SK-N-SH (cell line): Measurements from ENCODE around the gene DTNA. TPM values are rescaled to one million over a fixed set of nuclear protein-coding genes. Genes with fewer than 3 reads are reported as not detected.

Experiments used
- CTCF ChIA-PET: fragments of 300-600, 350-600 bp; formaldehyde crosslinking; extraction: SDS; loops from one replicate; lab custom pipeline; 2021; lab: Yijun Ruan, JAX
- POLR2A ChIA-PET: fragments of 350-600 bp; sonication (Branson Sonifier 250); formaldehyde crosslinking; extraction: SDS; loops from one replicate; lab custom pipeline; 2020; ENCODE audit warnings: antibody characterized with exemption, inconsistent platforms; lab: Yijun Ruan, JAX
- DNase-seq: peaks from one replicate; pipeline ENCODE4 v3.0.0; 2012
- H2AFZ ChIP-seq: fragments of 200-600 bp; sonication (generic); 2 replicates; pipeline ENCODE4 v1.8.1; 2016; ENCODE audit warnings: antibody characterized with exemption, mild to moderate bottlenecking, low read depth
- H3F3A ChIP-seq: fragments of 200-600 bp; sonication (generic); replicated peaks from 2 replicates; pipeline ENCODE3; 2016; ENCODE audit warnings: antibody characterized with exemption, mild to moderate bottlenecking; ENCODE audit not compliant: insufficient read depth
- H3K27ac ChIP-seq, 2 experiments: fragments of 200-500 bp in 1 of 2; fragments of 200-600 bp in 1 of 2; sonication (Bioruptor generic) in 1 of 2; sonication (generic), shearing (Covaris generic) in 1 of 2; 2 replicates each; pipeline versions ENCODE4 v1.5.1 to v1.6.1; 2014 to 2016; ENCODE audit warnings: low read depth in 2 of 2, inconsistent platforms in 1 of 2, low read length in 1 of 2, mild to moderate bottlenecking in 1 of 2, mixed read lengths in 1 of 2
- H3K27me3 ChIP-seq: fragments of 200-600 bp; sonication (generic), shearing (Covaris generic); 2 replicates; pipeline ENCODE4 v1.6.1; 2016; ENCODE audit warnings: mixed run types; ENCODE audit not compliant: insufficient read depth
- H3K36me3 ChIP-seq, 2 experiments: fragments of 200-500 bp in 1 of 2; fragments of 200-600 bp in 1 of 2; sonication (Bioruptor generic) in 1 of 2; sonication (generic) in 1 of 2; replicated peaks in 1 of 2; 2 replicates each; pipeline versions ENCODE3 to v1.5.1; 2014 to 2016; ENCODE audit warnings: low read length in 1 of 2, mild to moderate bottlenecking in 1 of 2; ENCODE audit not compliant: insufficient read depth in 2 of 2, control insufficient read depth in 1 of 2
- H3K4me1 ChIP-seq, 2 experiments: fragments of 200-500 bp in 1 of 2; fragments of 200-600 bp in 1 of 2; sonication (Bioruptor generic) in 1 of 2; sonication (generic), shearing (Covaris generic) in 1 of 2; 2 replicates each; pipeline versions ENCODE4 v1.5.1 to v1.6.1; 2014 to 2016; ENCODE audit warnings: low read depth in 1 of 2, low read length in 1 of 2, mixed run types in 1 of 2; ENCODE audit not compliant: insufficient read depth in 2 of 2, control insufficient read depth in 1 of 2
- H3K4me2 ChIP-seq: fragments of 200-600 bp; sonication (generic), shearing (Covaris generic); 2 replicates; pipeline ENCODE4 v1.6.1; 2017; ENCODE audit warnings: mixed run types
- H3K4me3 ChIP-seq, 2 experiments: fragments of 200-500 bp in 1 of 2; fragments of 200-600 bp in 1 of 2; sonication (Bioruptor generic) in 1 of 2; sonication (generic), shearing (Covaris generic) in 1 of 2; 2 replicates each; pipeline versions ENCODE4 v1.5.1 to v1.8.1; 2014 to 2016; ENCODE audit warnings: low read depth in 2 of 2, inconsistent platforms in 1 of 2, low read length in 1 of 2, mild to moderate bottlenecking in 1 of 2, mixed read lengths in 1 of 2, moderate library complexity in 1 of 2
- H3K79me2 ChIP-seq: fragments of 200-600 bp; sonication (generic); 2 replicates; pipeline ENCODE4 v1.8.1; 2017; ENCODE audit warnings: mild to moderate bottlenecking; ENCODE audit not compliant: insufficient read depth
- H3K9ac ChIP-seq: fragments of 200-600 bp; sonication (generic); 2 replicates; pipeline ENCODE4 v1.6.1; 2017; ENCODE audit warnings: mixed run types
- H3K9me2 ChIP-seq: fragments of 200-600 bp; sonication (generic); 2 replicates; pipeline ENCODE4 v1.6.1; 2017; ENCODE audit warnings: mixed run types
- H3K9me3 ChIP-seq: fragments of 200-600 bp; sonication (generic); 2 replicates; pipeline ENCODE4 v1.6.1; 2017; ENCODE audit warnings: mixed run types, mild to moderate bottlenecking, moderate library complexity
- H4K20me1 ChIP-seq: fragments of 200-600 bp; sonication (generic); 2 replicates; pipeline ENCODE4 v1.6.1; 2017; ENCODE audit warnings: mild to moderate bottlenecking, mixed run types; ENCODE audit not compliant: insufficient read depth
- CHD2 ChIP-seq: fragments of 150-350 bp; IDR thresholded peaks from 2 replicates; pipeline ENCODE4 v1.6.1; 2018; ENCODE audit warnings: low read length; ENCODE audit not compliant: partially characterized antibody
- ELF1 ChIP-seq: IDR thresholded peaks from 2 replicates; pipeline ENCODE4 v1.4.0; 2012
- FOXJ3 ChIP-seq: sonication (generic); formaldehyde crosslinking; IDR thresholded peaks from 2 replicates; pipeline ENCODE4 v1.5.1; 2020; ENCODE audit warnings: mild to moderate bottlenecking, missing genetic modification reagents
- FOXM1 ChIP-seq: IDR thresholded peaks from 2 replicates; pipeline ENCODE4 v1.4.0; 2012; ENCODE audit warnings: low read depth, mild to moderate bottlenecking
- GABPA ChIP-seq: IDR thresholded peaks from 2 replicates; pipeline ENCODE4 v1.4.0; 2012; ENCODE audit warnings: low read depth, mild to moderate bottlenecking
- MAX ChIP-seq: IDR thresholded peaks from 2 replicates; pipeline ENCODE4 v1.4.0; 2012; ENCODE audit warnings: low read depth
- MXI1 ChIP-seq: IDR thresholded peaks from 2 replicates; pipeline ENCODE4 v1.6.1; 2012; ENCODE audit warnings: mild to moderate bottlenecking, low read depth, low read length, improper control_type of control experiment
- NRF1 ChIP-seq: IDR thresholded peaks from 2 replicates; pipeline ENCODE4 v1.6.1; 2012; ENCODE audit warnings: low read depth, mild to moderate bottlenecking, low read length
- PBX3 ChIP-seq: IDR thresholded peaks from 2 replicates; pipeline ENCODE4; 2012
- RAD21 ChIP-seq: IDR thresholded peaks from 2 replicates; pipeline ENCODE4 v1.6.1; 2012; ENCODE audit warnings: mild to moderate bottlenecking, low read length
- SIN3A ChIP-seq: IDR thresholded peaks from 2 replicates; pipeline ENCODE4 v1.6.1; 2012; ENCODE audit warnings: low read depth, mild to moderate bottlenecking, low read length, moderate library complexity, borderline replicate concordance
- SMC3 ChIP-seq: IDR thresholded peaks from 2 replicates; pipeline ENCODE4 v1.6.1; 2012; ENCODE audit warnings: low read depth, low read length, improper control_type of control experiment
- TAF1 ChIP-seq: IDR thresholded peaks from 2 replicates; pipeline ENCODE4 v1.6.1; 2012; ENCODE audit warnings: low read depth, mild to moderate bottlenecking, low read length, moderate library complexity, borderline replicate concordance
- TEAD4 ChIP-seq: IDR thresholded peaks from 2 replicates; pipeline ENCODE4 v1.4.0; 2012; ENCODE audit warnings: mild to moderate bottlenecking, borderline replicate concordance; ENCODE audit not compliant: insufficient read depth
- USF2 ChIP-seq: fragments of 150-350 bp; IDR thresholded peaks from 2 replicates; pipeline ENCODE4 v1.6.1; 2017; ENCODE audit warnings: antibody characterized with exemption, low read length, low read depth, borderline replicate concordance
- YY1 ChIP-seq: IDR thresholded peaks from 2 replicates; pipeline ENCODE4 v1.4.0; 2012; ENCODE audit warnings: low read depth, mild to moderate bottlenecking
- WGBS: methylation state at CpG from one replicate; pipeline ENCODE4 v1.1.6; 2017; ENCODE audit warnings: low lambda C conversion rate; 5-methylcytosine and 5-hydroxymethylcytosine counted together
- polyA plus RNA-seq, 3 experiments: library from polyadenylated mRNA; depleted of rRNA; stranded (reverse); fragments of >200 nt; gene quantifications; 2 replicates each; pipeline ENCODE4 v1.2.3, GENCODE V29; 2012

DTNA gene
- polyA plus RNA-seq, 1 of the 3 experiments (the other 2 are of a cell fraction), result 7.9 TPM

GRCh38 chr18:34794348-34794747 is 84.2 kb downstream of the DTNA start (continued):
- no peak for TF ChIP-seq USF2
- no peak for TF ChIP-seq MAX
- TF ChIP-seq RAD21, result no peak
- no peak for TF ChIP-seq NRF1
- TF ChIP-seq SMC3, result no peak
- TF ChIP-seq ELF1, result no peak

- CTCF ChIA-PET, result interaction anchor here (2.3 kb wide), 1 partner anchor 134 kb away, joined by 7 read pairs; no protein-coding TSS in a partner anchor
- Histone ChIP-seq H3K4me3 (no peak overlapping the region), H3K27me3 (no peaks in the 10 kb centered on the region), H4K20me1 (no peaks in the 10 kb centered on the region), H3K4me1 (peaks cover 0 to 2% of the 10 kb centered on the region in 2 experiments; a peak in 2 of 4 replicates), H3K9me2 (no peaks in the 10 kb centered on the region), H3F3A (no peaks in the 10 kb centered on the region), H3K27ac (no peak overlapping the region), H3K4me2 (no peak overlapping the region), H2AFZ (no peak overlapping the region), H3K9me3 (no peaks in the 10 kb centered on the region), H3K36me3 (no peaks in the 10 kb centered on the region), H3K79me2 (no peaks in the 10 kb centered on the region), H3K9ac (no peak overlapping the region)
- POLR2A ChIA-PET, result no interaction called here
- no peak for DNase-seq
- 59% methylated on average over 6 of the region's 6 CpGs for WGBS
- TF ChIP-seq FOXJ3 (CRISPR knock-in tag) (no peak), PBX3 (no peak), YY1 (no peak), TAF1 (no peak), CHD2 (no peak), SIN3A (no peak), MXI1 (no peak), RAD21 (no peak)
Observed at GRCh38 chr18:34795070-34795732, 85.1 kb downstream of the DTNA start.

- H3K27ac ChIP-seq, result no peak overlapping the region
Observed at GRCh38 chr18:34796035-34796657, 86.0 kb downstream of the DTNA start.

More at GRCh38 chr18:34796035-34796657, 86.0 kb downstream of the DTNA start:
- no peak overlapping the region for H3K9ac ChIP-seq
- WGBS, result 84% methylated on average over 7 of the region's 7 CpGs
- H3K9me2 ChIP-seq, result no peaks in the 10 kb centered on the region
- TF ChIP-seq TEAD4 (no peak), GABPA (no peak), FOXM1 (no peak)
- H3K4me3 ChIP-seq, result no peak overlapping the region
- no peak overlapping the region for H3K4me2 ChIP-seq
- DNase-seq, result no peak
- ChIA-PET CTCF (interaction anchor here (0.6 to 2.3 kb wide), 2 partner anchors 40 to 135 kb away, joined by 3 to 7 read pairs; no protein-coding TSS in a partner anchor), POLR2A (no interaction called here)
- H3K4me1 ChIP-seq, result peaks cover 0 to 2% of the 10 kb centered on the region in 2 experiments; a peak in 2 of 4 replicates
- no peak overlapping the region for H2AFZ ChIP-seq
- H4K20me1 ChIP-seq, result no peaks in the 10 kb centered on the region
- H3K79me2 ChIP-seq, result no peaks in the 10 kb centered on the region
- no peaks in the 10 kb centered on the region for H3F3A ChIP-seq
- H3K36me3 ChIP-seq, result no peaks in the 10 kb centered on the region
- H3K27me3 ChIP-seq, result no peaks in the 10 kb centered on the region
- H3K9me3 ChIP-seq, result no peaks in the 10 kb centered on the region
